Posterior cingulate gyrus (tissue), 11 donors: ENCODE measurements around the gene SLC16A5.

Experiments
- DNase-seq, 10 donors: peaks; one replicate each; pipeline versions ENCODE4 v3.0.0 to v3.0.0-alpha.2; 2020 to 2021; ENCODE audit warnings: mixed read lengths in 3 of 10
- intact Hi-C: fragments of 100-400 bp; cut with DNase I; formaldehyde crosslinking; loops from one replicate; pipeline ENCODE4 v1.15.1; 2023

The SLC16A5 gene

DNA sequence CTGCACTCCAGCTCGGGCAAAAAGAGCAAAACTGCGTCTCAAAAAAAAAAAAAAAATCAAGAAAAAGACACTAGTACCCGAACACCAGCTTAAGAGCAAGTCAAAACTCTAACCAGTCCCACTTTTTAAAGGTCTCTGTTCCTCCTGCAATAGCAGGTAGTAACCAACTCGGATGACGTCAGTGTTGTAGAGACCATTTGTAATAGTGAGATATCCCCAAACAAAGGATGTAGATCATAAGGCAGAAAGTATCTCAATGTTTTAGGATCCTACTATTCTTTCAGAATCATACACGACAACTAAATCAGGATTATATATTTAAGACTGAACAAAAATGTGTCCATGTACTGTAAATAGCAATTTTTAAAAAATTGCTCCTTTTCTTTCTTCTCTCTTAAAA is 64.2 kb downstream of the SLC16A5 start:
- intact Hi-C loops = no loop called here
- no peak for DNase-seq

DNA sequence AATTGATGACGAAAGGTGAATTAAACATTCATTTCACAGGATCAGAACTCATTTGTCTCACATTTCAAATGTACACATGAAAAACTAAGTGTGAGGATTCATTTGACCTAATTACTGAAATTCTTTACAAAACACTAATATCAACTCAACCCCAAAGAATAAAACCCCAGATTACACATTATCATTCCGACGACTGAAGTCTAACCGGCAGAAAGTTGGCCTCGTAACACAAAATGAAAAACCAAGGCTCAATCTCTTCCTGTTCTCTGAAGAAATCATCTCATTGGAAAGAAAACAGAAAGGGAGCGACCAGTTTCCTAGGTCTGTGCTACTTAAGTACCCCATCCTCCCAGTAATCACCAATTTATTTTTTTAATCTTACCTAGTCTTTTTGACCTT is 64.8 kb downstream of the SLC16A5 start:
- intact Hi-C loops = no loop called here
- no peak for DNase-seq

DNA sequence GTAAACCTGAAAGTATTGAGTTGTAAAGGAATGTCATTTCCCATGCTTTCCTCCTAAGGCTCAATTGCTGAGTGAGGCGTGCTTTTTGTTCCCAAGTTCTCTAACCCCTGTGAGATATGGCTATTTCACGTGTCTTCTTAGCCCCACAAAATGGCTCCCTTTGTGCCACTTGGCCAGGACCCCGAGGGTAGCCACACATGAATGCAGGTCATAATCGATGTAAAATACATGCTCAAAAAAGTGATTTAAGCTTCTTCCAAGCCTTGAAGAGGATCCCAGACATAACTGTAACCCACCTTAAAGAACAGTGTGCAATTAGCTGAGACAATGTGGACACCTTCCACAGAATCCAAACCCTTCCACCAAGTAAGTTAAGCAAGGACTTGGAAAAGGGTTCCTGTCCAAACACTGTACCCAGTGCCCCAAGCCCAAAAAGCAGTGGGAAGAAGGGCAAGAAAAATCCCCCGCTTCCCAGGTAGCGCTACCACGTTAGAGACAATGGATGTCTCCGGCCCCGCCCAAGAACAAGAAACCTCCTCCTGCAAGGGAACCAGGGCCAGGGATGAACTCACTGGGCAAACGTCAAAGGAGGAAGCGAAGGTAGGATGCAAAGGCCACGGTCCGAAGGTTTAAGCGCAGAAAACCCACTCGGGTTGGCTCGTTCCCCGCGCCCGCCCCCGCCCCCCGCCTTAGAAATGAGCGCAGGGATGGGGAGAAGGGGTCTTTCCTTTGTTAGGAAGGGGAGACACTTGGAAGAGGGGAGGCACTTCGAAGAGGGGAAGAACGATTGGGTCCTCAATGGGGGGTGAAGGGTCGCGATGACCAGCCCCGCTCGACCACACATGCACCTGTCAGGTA is 65.4 kb downstream of the SLC16A5 start:
- intact Hi-C loops = no loop called here
- peak in 1 of 10 donors; percentile 66 for DNase-seq

DNA sequence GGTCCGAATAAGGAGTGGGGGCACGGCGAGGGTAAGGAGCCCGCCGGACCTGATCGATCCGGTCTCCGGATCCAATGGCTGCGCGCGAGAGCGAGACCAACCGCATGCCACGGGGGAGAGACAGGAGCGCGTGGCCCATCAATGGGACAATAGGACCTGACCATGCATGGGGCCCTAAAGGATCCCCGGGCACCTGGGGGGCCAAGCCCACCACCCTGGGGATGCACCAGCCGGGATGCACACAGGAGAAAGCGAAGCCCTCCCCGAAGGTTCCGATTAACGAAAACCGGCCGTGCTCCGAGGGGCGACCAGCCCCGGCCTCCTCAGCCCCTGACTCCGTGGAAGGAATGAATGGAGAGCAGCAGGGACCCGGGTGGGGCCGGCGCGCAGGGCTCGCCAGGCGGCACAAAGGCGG is 66.0 kb downstream of the SLC16A5 start:
- intact Hi-C loops = no loop called here

GRCh38 chr17:75154195-75155106 is 66.7 kb downstream of the SLC16A5 start, which contains the start of gene JPT1:
Gene JPT1, minus strand, starts transcription at chr17:75154512. Its CDS starts 115 bp downstream, at chr17:75154397.
- DNase-seq = peak; percentile 94 to 99 (median 96)
- intact Hi-C loops = no loop called here

More for the DNA sequence above, 66.0 kb downstream of the SLC16A5 start:
- DNase-seq = peak in 6 of 10 donors; percentile 17 to 84 (median 38)

- no peak for DNase-seq
- intact Hi-C loops = no loop called here
These were observed 67.4 kb downstream of the SLC16A5 start for GRCh38 chr17:75155191-75155601.
